Hepatocyte (in vitro differentiated cells): ENCODE measurements around the gene IL21R. TPM values are rescaled to one million over a fixed set of nuclear protein-coding genes. Genes with fewer than 3 reads are reported as not detected.

ENCODE experiments used
- DNase-seq: peaks from one replicate; pipeline ENCODE4 v3.0.0-alpha.2; 2016; ENCODE audit warnings: low spot score
- H2AFZ ChIP-seq: fragments of 200-600 bp; sonication (generic); 2 replicates; pipeline ENCODE4 v1.6.0; 2016; ENCODE audit warnings: antibody characterized with exemption, mild to moderate bottlenecking
- H3K27ac ChIP-seq: fragments of 200-600 bp; sonication (generic); 2 replicates; pipeline ENCODE4 v1.5.1; 2016; ENCODE audit warnings: mild to moderate bottlenecking
- H3K27me3 ChIP-seq: fragments of 200-600 bp; sonication (generic); 2 replicates; pipeline ENCODE4 v1.6.1; 2016
- H3K36me3 ChIP-seq: fragments of 200-600 bp; sonication (generic); replicated peaks from 2 replicates; pipeline ENCODE4 v1.5.1; 2016; ENCODE audit warnings: low read depth; ENCODE audit not compliant: insufficient read depth
- H3K4me1 ChIP-seq: fragments of 200-600 bp; sonication (generic); 2 replicates; pipeline ENCODE4 v1.5.1; 2016; ENCODE audit warnings: mild to moderate bottlenecking, moderate library complexity; ENCODE audit not compliant: insufficient read depth
- H3K4me2 ChIP-seq: fragments of 200-600 bp; sonication (generic); 2 replicates; pipeline ENCODE4 v1.6.0; 2016
- H3K4me3 ChIP-seq: fragments of 200-600 bp; sonication (generic); 2 replicates; pipeline ENCODE4 v1.5.1; 2016; ENCODE audit warnings: mild to moderate bottlenecking
- H3K79me2 ChIP-seq: fragments of 200-600 bp; sonication (generic); 2 replicates; pipeline ENCODE4 v1.6.0; 2017; ENCODE audit warnings: mild to moderate bottlenecking
- H3K9me2 ChIP-seq: fragments of 200-600 bp; sonication (generic); replicated peaks from 2 replicates; pipeline ENCODE4 v1.6.0; 2017; ENCODE audit warnings: mild to moderate bottlenecking; ENCODE audit not compliant: insufficient read depth
- H3K9me3 ChIP-seq: fragments of 200-600 bp; sonication (generic); 2 replicates; pipeline ENCODE4 v1.5.1; 2016; ENCODE audit warnings: low read depth, mild to moderate bottlenecking
- H4K20me1 ChIP-seq: fragments of 200-600 bp; sonication (generic); 2 replicates; pipeline ENCODE4 v1.6.0; 2016; ENCODE audit warnings: mild to moderate bottlenecking; ENCODE audit not compliant: insufficient read depth, poor library complexity, severe bottlenecking
- CTCF ChIP-seq: fragments of 200-600 bp; sonication (generic); IDR thresholded peaks from 2 replicates; pipeline ENCODE4 v1.5.1; 2016; ENCODE audit warnings: antibody characterized with exemption, mild to moderate bottlenecking; ENCODE audit not compliant: poor library complexity
- EZH2 ChIP-seq: fragments of 200-600 bp; sonication (generic); IDR thresholded peaks from 2 replicates; pipeline ENCODE4 v1.6.1; 2016; ENCODE audit warnings: antibody characterized with exemption, mild to moderate bottlenecking, borderline replicate concordance
- EZH2phosphoT487 ChIP-seq: fragments of 200-600 bp; sonication (generic); IDR thresholded peaks from one replicate; pipeline ENCODE4 v1.6.1; 2018; ENCODE audit warnings: antibody characterized with exemption, mild to moderate bottlenecking, low read depth, moderate library complexity; ENCODE audit not compliant: unreplicated experiment, severe bottlenecking
- WGBS: methylation state at CpG from one replicate; pipeline ENCODE4 v1.1.6; 2016; ENCODE audit warnings: low lambda C conversion rate; ENCODE audit errors: missing lambda C conversion rate; 5-methylcytosine and 5-hydroxymethylcytosine counted together
- polyA plus RNA-seq: library from polyadenylated mRNA; unstranded; fragments of >200 nt; fragmentation: Nextera tagmentation; extraction: Ambion mirVana; gene quantifications from 2 replicates; pipeline ENCODE4 v1.2.1, GENCODE V29; 2016
- total RNA-seq: library from RNA; depleted of rRNA; stranded (reverse); fragments of >200 nt; gene quantifications from 2 replicates; pipeline ENCODE4 v1.2.3, GENCODE V29; 2014

IL21R gene
- total and polyA plus RNA-seq, 2 experiments from 2014 or later, result 0.10 TPM; not detected in 1

- no peak overlapping the region for H2AFZ ChIP-seq
- WGBS, result 90% methylated on average over 10 of the region's 10 CpGs
- no peak for TF ChIP-seq EZH2phosphoT487
- TF ChIP-seq CTCF, result no peak
- TF ChIP-seq EZH2, result no peak
Observed at GRCh38 chr16:27404163-27404823, 2.3 kb downstream of the IL21R start.

GRCh38 chr16:27405546-27406451 is 3.8 kb downstream of the IL21R start:
- no peak for TF ChIP-seq CTCF
- H3K4me2 ChIP-seq, result no peak overlapping the region
- no peaks in the 10 kb centered on the region for H3K9me2 ChIP-seq
- no peak overlapping the region for H2AFZ ChIP-seq
- no peaks in the 10 kb centered on the region for H3K79me2 ChIP-seq
- DNase-seq, result no peak
- H3K27me3 ChIP-seq, result no peaks in the 10 kb centered on the region
- no peak overlapping the region for H3K4me3 ChIP-seq
- no peak overlapping the region for H3K27ac ChIP-seq
- no peaks in the 10 kb centered on the region for H4K20me1 ChIP-seq
- H3K36me3 ChIP-seq, result no peaks in the 10 kb centered on the region
- no peaks in the 10 kb centered on the region for H3K4me1 ChIP-seq
- 73% methylated on average over 15 of the region's 19 CpGs for WGBS
- H3K9me3 ChIP-seq, result no peaks in the 10 kb centered on the region

More at GRCh38 chr16:27404163-27404823, 2.3 kb downstream of the IL21R start:
- Histone ChIP-seq H3K9me2 (no peaks in the 10 kb centered on the region), H3K79me2 (no peaks in the 10 kb centered on the region), H3K9me3 (no peaks in the 10 kb centered on the region), H3K27ac (no peak overlapping the region), H3K4me2 (no peak overlapping the region), H3K27me3 (no peaks in the 10 kb centered on the region), H3K4me3 (no peak overlapping the region), H3K36me3 (no peaks in the 10 kb centered on the region), H4K20me1 (no peaks in the 10 kb centered on the region), H3K4me1 (no peaks in the 10 kb centered on the region)
- no peak for DNase-seq

- no peaks in the 10 kb centered on the region for H3K9me2 ChIP-seq
- no peaks in the 10 kb centered on the region for H3K27me3 ChIP-seq
- no peaks in the 10 kb centered on the region for H4K20me1 ChIP-seq
- no peaks in the 10 kb centered on the region for H3K36me3 ChIP-seq
- DNase-seq, result no peak
- H2AFZ ChIP-seq, result no peak overlapping the region
- TF ChIP-seq EZH2phosphoT487, result no peak
- no peak for TF ChIP-seq EZH2
- TF ChIP-seq CTCF, result no peak
- WGBS, result 81% methylated on average over 6 of the region's 6 CpGs
- no peak overlapping the region for H3K4me3 ChIP-seq
- no peaks in the 10 kb centered on the region for H3K79me2 ChIP-seq
- no peaks in the 10 kb centered on the region for H3K9me3 ChIP-seq
- no peaks in the 10 kb centered on the region for H3K4me1 ChIP-seq
- no peak overlapping the region for H3K4me2 ChIP-seq
- H3K27ac ChIP-seq, result no peak overlapping the region
Observed at GRCh38 chr16:27406511-27407128, 4.6 kb downstream of the IL21R start.
